T-helper 2 cell treated with Interferon-gamma antibody and Interleukin-4, amounts not matched to agents 100 ng/mL and 5 ng/mL, for 36 hours (primary cell): ENCODE data around the gene PLEKHH1. TPM values are rescaled to one million over a fixed set of nuclear protein-coding genes. Genes with fewer than 3 reads are reported as not detected.

ENCODE experiments used
- intact Hi-C: fragments of 100-400 bp; cut with micrococcal nuclease; formaldehyde crosslinking; loops from one replicate; pipeline ENCODE4 v1.15.1; 2023
- total RNA-seq: library from RNA; stranded (reverse); gene quantifications from 2 replicates; pipeline ENCODE4 v1.2.3, GENCODE V29; 2022

Gene PLEKHH1
- total RNA-seq, 1 donor from 2014 or later = 0.64 TPM

- intact Hi-C loops = no loop called here
Observed at GRCh38 chr14:67557656-67558055, 24.6 kb downstream of the PLEKHH1 start.

DNA sequence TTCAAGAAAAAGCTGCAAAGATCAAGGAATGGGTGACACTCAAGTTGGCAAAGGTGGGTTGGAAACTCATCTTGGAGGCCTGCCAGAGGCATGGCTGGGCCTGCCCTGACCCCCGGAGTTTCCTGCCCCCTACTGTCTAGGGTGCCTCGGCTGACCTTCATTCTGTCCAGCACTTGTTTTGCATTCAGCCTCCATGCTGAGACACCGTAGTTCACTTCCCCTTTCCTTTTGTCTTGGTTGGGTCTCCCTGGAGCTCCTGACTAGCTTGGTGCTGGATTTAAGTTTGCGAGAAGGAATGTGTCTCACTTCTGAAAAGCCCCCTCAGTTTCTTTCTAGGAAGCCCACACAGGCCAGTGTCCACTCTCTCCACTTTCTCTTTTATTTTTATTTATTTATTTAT lies 26.5 kb downstream of the PLEKHH1 start:
- intact Hi-C loops = no loop called here

DNA sequence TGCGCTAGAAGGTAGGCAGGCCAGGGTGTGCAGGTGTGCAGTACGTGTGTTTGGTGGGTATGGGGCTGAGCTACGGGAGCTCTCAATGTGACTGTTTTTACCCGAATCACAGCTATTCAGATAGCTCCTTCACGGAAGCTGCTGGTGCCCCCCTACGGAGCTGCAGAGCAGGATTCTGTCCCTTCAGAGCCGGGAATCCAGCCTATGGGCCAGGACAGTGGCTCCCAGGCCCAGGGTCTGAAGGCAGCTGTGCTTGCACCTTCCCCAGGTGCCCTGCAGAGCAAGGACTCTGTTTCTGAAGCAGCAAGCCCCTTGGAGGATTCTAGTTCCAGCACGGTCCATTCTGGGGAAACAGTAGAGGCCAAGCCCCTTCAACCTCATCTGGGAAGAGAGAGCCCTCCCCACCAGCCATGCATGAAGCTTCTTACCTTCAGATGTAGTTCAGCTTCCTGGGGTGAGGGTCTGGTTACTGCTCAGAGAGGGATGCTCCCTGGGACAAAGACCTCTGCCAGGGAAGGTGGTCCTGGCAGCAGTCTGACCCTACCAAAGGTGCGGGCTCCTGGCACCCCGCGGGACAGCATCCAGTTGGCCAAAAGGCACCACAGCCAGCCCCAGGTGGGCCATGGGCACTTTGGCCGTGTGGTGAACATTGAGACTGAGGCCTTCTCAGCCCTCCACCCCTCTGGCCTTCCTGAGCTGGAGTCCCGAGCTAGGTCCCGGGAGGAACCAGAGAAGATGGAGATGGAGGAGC lies 29.1 kb downstream of the PLEKHH1 start:
- intact Hi-C loops = no loop called here

DNA sequence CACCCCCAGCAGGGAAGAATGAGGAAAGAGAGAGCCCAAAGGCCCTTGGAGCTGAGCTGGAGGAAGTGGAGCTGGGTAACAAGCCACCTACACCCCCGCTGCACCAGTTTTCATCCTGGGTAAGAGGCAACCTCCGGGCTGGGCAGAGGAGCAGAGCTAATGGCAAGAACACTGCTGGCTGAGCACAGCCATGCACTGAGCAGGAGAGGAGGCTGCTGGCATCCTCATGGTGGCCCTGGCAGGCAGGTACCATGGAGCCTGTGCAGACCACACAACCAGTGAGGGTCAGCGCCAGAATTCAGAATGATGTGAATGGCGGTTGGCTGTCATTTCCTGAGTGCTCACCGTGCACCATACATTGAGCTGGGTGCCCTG lies 29.7 kb downstream of the PLEKHH1 start:
- intact Hi-C loops = no loop called here

DNA sequence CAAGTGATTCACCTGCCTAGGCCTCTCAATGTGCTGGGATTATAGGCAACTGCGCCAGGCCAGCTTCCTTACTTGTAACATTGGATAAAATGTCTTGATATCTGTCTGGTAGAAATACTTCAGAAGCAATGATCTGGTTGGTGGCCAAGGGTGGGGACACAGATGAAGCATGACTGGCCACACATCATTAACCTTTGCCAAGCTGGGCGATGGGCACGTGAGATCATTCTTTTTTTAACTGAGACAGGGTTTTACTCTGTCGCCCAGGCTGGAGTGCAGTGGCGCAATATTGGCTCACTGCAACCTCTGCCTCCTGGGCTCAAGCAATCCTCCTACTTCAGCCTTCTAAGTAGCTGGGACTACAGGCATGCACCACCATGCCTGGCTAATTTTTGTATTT lies 31.1 kb downstream of the PLEKHH1 start:
- intact Hi-C loops = no loop called here

GRCh38 chr14:67566908-67567307 lies 33.8 kb downstream of the PLEKHH1 start:
- intact Hi-C loops = no loop called here

GRCh38 chr14:67567654-67568053 lies 34.6 kb downstream of the PLEKHH1 start:
- intact Hi-C loops = no loop called here

GRCh38 chr14:67569011-67569650 lies 36.0 kb downstream of the PLEKHH1 start:
- intact Hi-C loops = no loop called here

DNA sequence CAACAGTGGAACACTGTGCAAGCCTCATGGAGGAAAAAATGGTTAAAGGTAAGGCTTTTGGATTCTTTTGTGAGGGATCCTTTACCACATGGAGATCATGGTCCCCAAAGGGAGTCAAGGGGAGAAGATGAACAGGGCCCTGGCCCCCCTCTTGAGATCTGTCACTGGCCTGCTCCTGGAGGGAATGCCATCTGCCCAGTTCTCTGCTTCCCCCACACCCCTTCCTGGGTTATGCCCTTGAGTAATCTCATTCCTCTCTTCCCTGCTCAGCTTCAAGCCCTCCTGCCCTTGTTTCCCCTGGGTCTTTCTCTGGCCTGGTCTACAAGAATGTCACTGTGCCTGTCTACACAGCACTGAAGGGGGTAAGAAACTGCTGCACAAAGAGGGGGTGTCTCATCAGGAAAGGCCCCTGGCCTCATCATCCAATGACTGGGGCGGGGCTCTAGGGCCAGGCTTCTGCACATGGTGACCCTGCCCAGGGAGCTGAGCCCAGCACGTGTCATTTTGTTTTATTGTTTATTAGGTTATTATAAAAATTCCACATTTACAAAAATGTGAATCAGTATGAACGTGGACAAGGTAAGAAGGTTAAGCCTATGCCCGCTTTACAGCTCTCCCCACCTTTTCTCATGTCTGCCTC lies 36.7 kb downstream of the PLEKHH1 start:
- intact Hi-C loops = loop anchor here (5.0 kb wide), 1 partner anchor 42 kb away; no protein-coding TSS in a partner anchor

DNA sequence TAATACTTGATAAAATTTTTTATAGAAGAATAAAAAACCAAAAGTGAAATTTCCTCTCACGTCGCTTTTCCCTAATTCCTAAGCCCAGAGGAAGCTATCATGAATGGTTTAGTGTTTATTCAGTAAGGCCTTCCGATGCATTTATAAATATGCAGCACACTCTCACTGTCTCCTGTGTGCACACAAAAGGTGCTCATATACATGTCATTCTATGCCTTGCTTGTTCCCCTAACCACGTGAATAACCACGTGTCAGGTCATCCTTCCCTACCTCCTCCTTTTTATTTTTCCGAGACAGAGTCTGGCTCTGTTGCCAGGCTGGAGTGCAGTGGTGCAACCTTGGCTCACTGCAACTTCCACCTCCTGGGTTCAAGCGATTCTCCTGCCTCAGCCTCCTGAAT lies 37.4 kb downstream of the PLEKHH1 start:
- intact Hi-C loops = loop anchor here (5.0 kb wide), 1 partner anchor 43 kb away; no protein-coding TSS in a partner anchor

- intact Hi-C loops = loop anchor here (1.0 to 5.0 kb wide), 2 partner anchors 44 to 144 kb away; no protein-coding TSS in a partner anchor
Observed at GRCh38 chr14:67571275-67571990, 38.3 kb downstream of the PLEKHH1 start.

DNA sequence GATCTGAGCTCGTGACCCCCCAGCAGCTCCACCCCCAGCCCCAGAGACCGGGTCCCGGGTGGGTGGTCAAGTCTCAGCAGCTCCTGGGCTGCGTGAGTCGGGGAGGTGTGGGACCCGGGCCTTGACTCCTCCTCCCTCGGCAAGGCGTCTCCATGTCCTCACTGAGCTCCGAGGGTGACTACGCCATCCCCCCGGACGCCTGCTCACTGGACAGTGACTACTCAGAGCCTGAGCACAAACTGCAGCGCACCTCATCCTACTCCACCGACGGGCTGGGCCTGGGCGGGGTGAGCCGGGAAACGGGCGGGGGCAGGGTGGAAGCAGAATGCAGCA lies 38.9 kb downstream of the PLEKHH1 start:
- intact Hi-C loops = loop anchor here (1.0 to 5.0 kb wide), 2 partner anchors 45 to 145 kb away; no protein-coding TSS in a partner anchor

DNA sequence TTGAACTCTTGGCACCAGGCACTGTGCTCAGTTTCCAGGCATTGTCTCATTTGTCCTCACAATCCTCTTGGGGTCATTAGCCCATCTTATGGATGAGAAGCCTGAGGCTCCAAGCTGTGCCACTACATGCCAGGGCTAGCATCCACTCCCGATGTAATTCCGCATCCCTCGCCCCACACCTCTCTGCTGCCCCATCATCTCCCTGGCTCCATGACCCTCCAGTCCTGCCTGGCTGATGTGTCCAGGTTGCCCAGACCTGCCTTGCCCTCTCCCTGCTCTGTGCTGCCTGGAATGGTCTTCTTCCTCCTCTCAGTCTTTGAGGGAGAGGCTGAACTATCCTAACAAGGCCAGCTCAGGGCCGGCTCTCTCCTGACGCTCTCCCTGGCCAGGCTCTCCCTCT lies 39.5 kb downstream of the PLEKHH1 start:
- intact Hi-C loops = loop anchor here (5.0 kb wide), 1 partner anchor 45 kb away; no protein-coding TSS in a partner anchor

DNA sequence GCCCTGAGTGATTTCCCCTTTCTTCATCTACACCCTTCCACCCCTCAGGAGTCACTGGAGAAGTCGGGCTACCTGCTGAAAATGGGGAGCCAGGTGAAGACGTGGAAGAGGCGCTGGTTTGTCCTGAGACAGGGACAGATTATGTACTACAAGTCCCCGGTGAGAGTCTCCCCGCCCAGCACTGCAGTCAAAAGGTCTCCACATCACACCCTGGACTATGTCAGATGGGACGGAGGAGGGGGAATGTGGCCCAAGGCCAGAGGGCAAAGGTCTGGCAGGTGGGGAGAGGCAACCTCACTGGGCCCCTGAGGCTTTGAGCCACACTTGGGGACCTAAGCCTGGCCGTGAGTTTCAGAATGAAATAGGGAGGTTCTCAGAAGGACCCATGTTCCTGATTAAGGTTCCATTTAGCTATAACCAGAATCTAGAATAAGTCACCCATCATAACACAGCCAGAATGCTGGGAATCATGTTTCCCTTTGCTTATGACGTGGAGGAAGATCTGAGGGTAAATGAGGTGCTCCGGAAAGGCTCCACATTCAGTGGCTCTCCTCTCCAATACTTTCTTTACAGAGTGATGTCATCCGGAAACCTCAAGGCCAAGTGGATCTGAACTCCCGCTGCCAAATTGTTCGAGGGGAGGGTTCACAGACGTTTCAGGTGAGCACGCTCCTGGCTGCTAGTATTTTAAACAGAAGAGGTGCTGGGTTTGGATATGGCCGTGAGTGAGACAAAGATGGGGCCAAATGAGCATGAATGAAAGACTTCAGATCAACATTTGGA lies 40.3 kb downstream of the PLEKHH1 start:
- intact Hi-C loops = loop anchor here (5.0 kb wide), 1 partner anchor 46 kb away; no protein-coding TSS in a partner anchor

GRCh38 chr14:67574156-67574555 lies 41.1 kb downstream of the PLEKHH1 start:
- intact Hi-C loops = loop anchor here (5.0 kb wide), 1 partner anchor 47 kb away; no protein-coding TSS in a partner anchor

- intact Hi-C loops = loop anchor here (5.0 kb wide), 1 partner anchor 48 kb away; no protein-coding TSS in a partner anchor
Observed at GRCh38 chr14:67574806-67575205, 41.7 kb downstream of the PLEKHH1 start.

DNA sequence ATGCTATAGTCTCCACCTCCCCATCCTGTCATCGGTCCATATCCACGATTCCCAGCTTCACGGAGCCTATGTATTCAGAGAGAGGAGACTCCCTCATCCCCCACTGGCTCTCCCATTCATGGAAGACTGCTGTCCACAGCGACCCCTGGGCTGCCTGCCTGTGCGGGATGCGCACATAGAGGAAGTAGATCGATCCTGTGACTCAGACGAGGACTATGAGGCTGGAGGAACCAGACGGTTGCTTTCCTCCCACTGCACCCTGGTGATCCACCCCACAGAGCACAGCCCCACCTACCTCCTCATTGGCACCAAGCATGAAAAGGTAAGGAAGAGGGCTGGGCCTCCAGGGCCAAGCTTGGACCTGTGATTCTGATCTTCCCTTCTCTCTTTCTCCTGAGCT lies 42.6 kb downstream of the PLEKHH1 start:
- intact Hi-C loops = no loop called here

DNA sequence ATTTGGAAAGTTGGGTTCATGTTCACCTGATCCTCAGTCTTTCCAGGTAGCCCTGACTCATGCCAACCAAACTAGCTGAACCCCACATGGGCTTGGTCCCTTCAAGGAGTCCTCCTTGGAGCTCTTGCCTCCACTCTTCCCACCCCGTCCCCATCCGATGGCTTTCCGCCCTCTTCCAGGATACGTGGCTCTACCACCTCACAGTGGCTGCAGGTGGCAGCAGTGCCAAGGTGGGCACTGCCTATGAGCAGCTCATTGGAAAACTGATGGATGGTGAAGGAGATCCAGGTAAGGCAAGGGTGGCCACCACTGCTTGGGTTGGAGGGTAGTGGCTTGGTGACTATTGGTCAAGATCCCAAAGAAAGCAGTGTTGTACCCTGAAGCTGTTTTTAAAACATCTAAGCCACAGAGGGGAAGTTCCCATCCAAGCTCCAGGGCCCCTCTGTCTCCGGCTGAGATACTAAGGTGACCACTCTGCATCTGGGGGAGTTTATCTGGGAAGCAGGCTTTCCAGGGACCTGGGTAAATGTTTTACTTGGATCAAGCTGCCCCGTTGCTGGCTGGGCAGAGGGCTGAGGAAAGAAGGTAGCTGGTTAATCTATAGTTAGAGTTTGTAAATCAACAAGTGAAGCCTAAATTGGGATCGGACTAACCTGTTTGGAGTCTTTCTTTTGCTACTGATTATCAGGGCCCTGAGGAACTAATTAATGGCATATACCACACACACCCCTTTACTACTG lies 43.3 kb downstream of the PLEKHH1 start:
- intact Hi-C loops = no loop called here

GRCh38 chr14:67577181-67577808 lies 44.2 kb downstream of the PLEKHH1 start:
- intact Hi-C loops = no loop called here
